Transverse colon (tissue), 4 donors: ENCODE measurements around the gene PTCHD4. TPM values are rescaled to one million over a fixed set of nuclear protein-coding genes. Genes with fewer than 3 reads are reported as not detected.

Source experiments
- DNase-seq: peaks from one replicate; pipeline ENCODE4 v3.0.0-alpha.2; 2019
- H3K27ac ChIP-seq, 4 donors: fragments of 200-600 bp; sonication (generic); 2 replicates each; pipeline ENCODE4 v1.5.1; 2016 to 2018; ENCODE audit warnings: inconsistent platforms in 4 of 4
- H3K27me3 ChIP-seq: fragments of 200-600 bp; sonication (generic); 2 replicates; pipeline ENCODE4 v1.5.1; 2017; ENCODE audit warnings: inconsistent platforms
- H3K36me3 ChIP-seq, 4 donors: fragments of 200-600 bp; sonication (generic); 2 replicates each; pipeline ENCODE4 v1.5.1; 2017 to 2019; ENCODE audit warnings: inconsistent platforms in 4 of 4
- H3K4me1 ChIP-seq, 4 donors: fragments of 200-600 bp; sonication (generic); 2 replicates each; pipeline ENCODE4 v1.5.1; 2017 to 2020; ENCODE audit warnings: inconsistent platforms in 4 of 4
- H3K4me3 ChIP-seq, 4 donors: fragments of 200-600 bp; sonication (generic); 1 replicate in 1 of 4; 2 replicates in 3 of 4; pipeline versions ENCODE4 v1.5.1 to v1.6.1; 2017 to 2019; ENCODE audit warnings: inconsistent platforms in 4 of 4
- H3K9me3 ChIP-seq, 2 donors: fragments of 200-600 bp; sonication (generic); 2 replicates each; pipeline ENCODE4 v1.5.1; 2017 to 2019; ENCODE audit warnings: inconsistent platforms in 2 of 2
- EP300 ChIP-seq: sonication (generic); formaldehyde crosslinking; IDR thresholded peaks from one replicate; pipeline ENCODE4 v1.6.1; 2017; ENCODE audit warnings: antibody characterized with exemption, low read depth
- POLR2A ChIP-seq: fragments of 450-650 bp; IDR thresholded peaks from one replicate; pipeline ENCODE4 v1.6.1; 2016; ENCODE audit warnings: antibody characterized with exemption, mild to moderate bottlenecking, moderate library complexity
- POLR2AphosphoS5 ChIP-seq, 3 donors: sonication (generic); formaldehyde crosslinking; IDR thresholded peaks; one replicate each; pipeline ENCODE4 v1.6.1; 2016; ENCODE audit warnings: antibody characterized with exemption in 3 of 3
- WGBS, 2 donors: methylation state at CpG; one replicate each; pipeline ENCODE4 v1.1.5; 2018; ENCODE audit warnings: low coverage in 1 of 2; 5-methylcytosine and 5-hydroxymethylcytosine counted together
- in situ Hi-C, 4 donors: fragments of 200-750 bp; cut with MboI; loops; one replicate each; pipeline versions ENCODE4 v1.15.0 to v1.15.1; 2017; ENCODE audit warnings: low sequenced_read_pairs in 3 of 4, low pct_ligation_motif_present in 1 of 4, low pct_unique_long_range_greater_than_20kb in 1 of 4
- intact Hi-C: fragments of 100-400 bp; cut with DNase I; formaldehyde crosslinking; loops from one replicate; pipeline ENCODE4 v1.15.1; 2023; ENCODE audit warnings: low total_unique reads
- total RNA-seq, 4 donors: library from RNA; depleted of rRNA; stranded (reverse); fragments of >200 nt; gene quantifications; one replicate each; pipeline ENCODE4 v1.1.0, GENCODE V29; 2016
- TF ChIP-seq, protein P1 (sequence below), 5 experiments: fragments of 200-600 bp in 3 of 5; fragments of 450-650 bp in 2 of 5; sonication (generic) in 3 of 5; IDR thresholded peaks; 1 replicate in 2 of 5; 2 replicates in 3 of 5; pipeline ENCODE4 v1.5.1; 2016 to 2017; ENCODE audit warnings: antibody characterized with exemption in 5 of 5, inconsistent platforms in 3 of 5, mild to moderate bottlenecking in 2 of 5, moderate library complexity in 1 of 5

PTCHD4 gene
- total RNA-seq, 4 donors from 2014 or later: 0.16 to 0.75 (median 0.27) TPM; not detected in 1

DNA sequence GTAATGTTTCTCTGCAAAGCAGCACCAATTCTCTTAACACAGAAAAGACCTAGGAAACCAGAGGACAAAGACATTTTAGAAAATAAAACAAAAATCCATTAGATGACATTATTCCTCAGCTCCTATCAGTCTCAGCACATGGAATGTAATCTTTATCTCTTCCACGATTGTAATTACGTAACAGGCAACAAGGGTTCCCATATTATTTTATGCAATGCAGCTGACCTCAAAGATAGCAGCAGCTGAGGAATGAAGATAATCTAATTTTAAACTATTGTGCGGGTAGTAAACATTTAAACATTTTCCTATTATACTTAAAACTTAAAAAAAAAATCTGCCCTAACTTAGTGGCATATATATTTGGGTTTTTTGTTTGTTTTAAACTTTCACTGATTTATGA is 33.0 kb upstream of the PTCHD4 start:
- WGBS, 2 donors: 51 to 72% methylated on average over 3 of the region's 3 CpGs
- TF ChIP-seq, protein P1, sequence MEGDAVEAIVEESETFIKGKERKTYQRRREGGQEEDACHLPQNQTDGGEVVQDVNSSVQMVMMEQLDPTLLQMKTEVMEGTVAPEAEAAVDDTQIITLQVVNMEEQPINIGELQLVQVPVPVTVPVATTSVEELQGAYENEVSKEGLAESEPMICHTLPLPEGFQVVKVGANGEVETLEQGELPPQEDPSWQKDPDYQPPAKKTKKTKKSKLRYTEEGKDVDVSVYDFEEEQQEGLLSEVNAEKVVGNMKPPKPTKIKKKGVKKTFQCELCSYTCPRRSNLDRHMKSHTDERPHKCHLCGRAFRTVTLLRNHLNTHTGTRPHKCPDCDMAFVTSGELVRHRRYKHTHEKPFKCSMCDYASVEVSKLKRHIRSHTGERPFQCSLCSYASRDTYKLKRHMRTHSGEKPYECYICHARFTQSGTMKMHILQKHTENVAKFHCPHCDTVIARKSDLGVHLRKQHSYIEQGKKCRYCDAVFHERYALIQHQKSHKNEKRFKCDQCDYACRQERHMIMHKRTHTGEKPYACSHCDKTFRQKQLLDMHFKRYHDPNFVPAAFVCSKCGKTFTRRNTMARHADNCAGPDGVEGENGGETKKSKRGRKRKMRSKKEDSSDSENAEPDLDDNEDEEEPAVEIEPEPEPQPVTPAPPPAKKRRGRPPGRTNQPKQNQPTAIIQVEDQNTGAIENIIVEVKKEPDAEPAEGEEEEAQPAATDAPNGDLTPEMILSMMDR (IDR thresholded peaks at IDR 0.05): no peak
- TF ChIP-seq POLR2AphosphoS5 (IDR thresholded peaks at IDR 0.05) (no peak), POLR2A (no peak), EP300 (no peak)
- H3K4me1 ChIP-seq: no peaks in the 10 kb centered on the region
- DNase-seq: no peak
- H3K4me3 ChIP-seq: no peak overlapping the region
- no peaks in the 10 kb centered on the region for H3K9me3 ChIP-seq
- in situ Hi-C loops (no loop called here), intact Hi-C loops (no loop called here)
- H3K27me3 ChIP-seq: no peaks in the 10 kb centered on the region
- no peak overlapping the region for H3K27ac ChIP-seq
- no peaks in the 10 kb centered on the region for H3K36me3 ChIP-seq

DNA sequence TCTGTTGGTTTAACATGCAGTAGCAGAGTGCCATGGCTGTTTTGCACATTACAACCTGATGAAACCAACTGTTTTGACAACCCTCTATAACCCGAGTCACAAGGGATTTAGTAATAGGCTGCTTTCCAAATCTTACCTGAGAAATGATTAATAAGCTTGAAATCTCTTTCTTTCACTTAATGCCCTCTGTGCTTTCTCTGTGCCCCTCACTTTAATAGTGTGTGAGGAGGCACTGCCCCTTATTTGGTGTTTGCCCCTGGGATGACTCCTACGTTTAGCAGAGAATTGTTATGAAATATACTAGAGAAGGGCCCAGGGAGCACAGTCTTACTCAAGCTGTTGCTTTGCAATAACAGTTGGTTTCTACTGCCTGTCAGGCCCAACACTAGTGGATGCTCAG is 31.0 kb upstream of the PTCHD4 start:
- no peak overlapping the region for H3K27ac ChIP-seq
- intact Hi-C loops (no loop called here), in situ Hi-C loops (no loop called here)
- TF ChIP-seq, protein P1 (IDR thresholded peaks at IDR 0.05): no peak
- TF ChIP-seq EP300 (no peak), POLR2AphosphoS5 (IDR thresholded peaks at IDR 0.05) (no peak), POLR2A (no peak)
- WGBS, 2 donors: 44 to 60% methylated on average over 2 of the region's 2 CpGs
- no peaks in the 10 kb centered on the region for H3K9me3 ChIP-seq
- no peaks in the 10 kb centered on the region for H3K27me3 ChIP-seq
- H3K36me3 ChIP-seq: no peaks in the 10 kb centered on the region
- DNase-seq: no peak
- no peak overlapping the region for H3K4me3 ChIP-seq
- H3K4me1 ChIP-seq: no peaks in the 10 kb centered on the region

DNA sequence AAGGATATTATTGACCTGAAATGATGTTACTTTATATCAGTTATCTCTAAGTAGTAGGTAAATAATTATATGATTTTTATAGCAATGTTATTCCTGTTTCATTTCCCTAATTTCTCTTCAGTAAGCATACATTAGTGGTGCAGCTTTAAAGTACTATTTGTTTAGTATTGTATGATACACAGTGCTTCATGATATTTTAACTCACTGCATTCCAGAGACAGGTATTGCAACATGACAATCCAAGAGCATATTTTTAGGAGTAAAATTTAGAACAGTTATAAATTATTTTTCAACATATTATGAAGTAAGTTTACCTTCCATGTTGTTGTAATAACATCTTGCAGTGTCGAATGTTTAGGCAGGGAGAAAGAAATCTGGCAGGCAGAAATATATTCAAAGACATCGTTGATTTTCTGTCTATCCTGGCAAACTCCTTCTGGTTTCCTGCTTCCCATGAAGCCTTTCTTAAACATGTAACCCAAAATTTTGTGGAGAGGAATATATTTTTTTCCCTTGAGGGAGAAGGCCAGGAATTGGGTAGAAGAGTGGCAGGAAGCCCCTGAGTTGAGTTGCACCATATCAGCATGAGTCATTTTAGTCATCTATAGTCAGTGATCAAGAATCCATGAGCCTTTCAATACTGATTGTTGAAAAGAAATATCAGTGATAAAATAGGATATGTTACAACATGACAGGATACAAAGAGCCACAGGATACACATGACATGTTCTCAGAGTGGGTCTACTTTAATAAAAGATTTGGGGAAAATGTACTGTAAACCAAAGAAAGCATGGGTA is 29.0 kb upstream of the PTCHD4 start:
- intact Hi-C loops: no loop called here
- Histone ChIP-seq H3K27ac (no peak overlapping the region), H3K9me3 (no peaks in the 10 kb centered on the region), H3K4me3 (no peak overlapping the region), H3K36me3 (no peaks in the 10 kb centered on the region), H3K4me1 (no peaks in the 10 kb centered on the region), H3K27me3 (no peaks in the 10 kb centered on the region)
- no peak for DNase-seq
- in situ Hi-C loops: no loop called here
- WGBS, 2 donors: 61 to 62% methylated on average over 2 of the region's 2 CpGs
- no peak for TF ChIP-seq POLR2AphosphoS5 (IDR thresholded peaks at IDR 0.05)
- TF ChIP-seq, protein P1 (IDR thresholded peaks at IDR 0.05): no peak
- TF ChIP-seq POLR2A: no peak
- no peak for TF ChIP-seq EP300

DNA sequence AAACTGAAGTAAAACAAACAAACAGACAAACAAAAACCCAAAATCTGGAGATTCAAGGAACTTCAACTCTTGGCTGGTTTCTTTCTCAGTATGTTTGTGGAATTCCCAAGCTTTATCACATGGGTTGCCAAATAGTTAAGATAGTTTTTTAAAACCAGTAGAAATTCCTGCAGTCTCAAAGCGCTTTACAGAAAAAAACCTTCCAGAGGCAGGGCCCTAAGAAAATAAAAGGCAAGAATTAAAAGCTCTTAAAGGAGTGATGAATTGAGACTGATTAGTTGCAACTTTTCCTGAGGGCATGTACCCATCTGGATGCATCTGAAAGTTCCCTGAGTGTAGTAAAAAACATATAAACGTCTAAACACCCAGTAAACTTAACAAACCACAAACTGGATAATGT is 25.9 kb upstream of the PTCHD4 start:
- intact Hi-C loops: no loop called here
- Histone ChIP-seq H3K36me3 (no peaks in the 10 kb centered on the region), H3K4me1 (no peaks in the 10 kb centered on the region), H3K9me3 (no peaks in the 10 kb centered on the region), H3K4me3 (no peak overlapping the region), H3K27me3 (no peaks in the 10 kb centered on the region), H3K27ac (no peak overlapping the region)
- WGBS, 2 donors: 64 to 68% methylated on average over 2 of the region's 2 CpGs
- no peak for DNase-seq
- TF ChIP-seq, protein P1 (IDR thresholded peaks at IDR 0.05): no peak
- TF ChIP-seq EP300: no peak
- TF ChIP-seq POLR2AphosphoS5 (IDR thresholded peaks at IDR 0.05): no peak
- TF ChIP-seq POLR2A: no peak
- in situ Hi-C loops: no loop called here
